Panc1 (cell line): ENCODE data around the gene ETF1. TPM values are rescaled to one million over a fixed set of nuclear protein-coding genes. Genes with fewer than 3 reads are reported as not detected.

Experiments used
- ATAC-seq: fragments of 200-7000 bp; cut with Tn5 transposase; 2 replicates; pipeline ENCODE4 v1.9.1; 2020; ENCODE audit warnings: mild to moderate bottlenecking, moderate library complexity
- BruUV-seq: library from RNA; stranded (reverse); fragments of 400-500 nt; replicated peaks from 2 replicates; lab custom pipeline; 2021; lab: Mats Ljungman, UMichigan
- CTCF ChIA-PET: fragments of 300-600 bp; sonication (Branson Sonifier 250); formaldehyde crosslinking; loops from one replicate; lab custom pipeline; 2022; ENCODE audit warnings: antibody characterized with exemption; lab: Charles Lee
- POLR2A ChIA-PET: fragments of 300-600 bp; sonication (Branson Sonifier 250); formaldehyde crosslinking; loops from one replicate; lab custom pipeline; 2022; ENCODE audit warnings: antibody characterized with exemption; lab: Charles Lee
- DNase-seq: peaks from one replicate; pipeline ENCODE4 v3.0.0-alpha.2; 2010; ENCODE audit warnings: low read depth, low spot score
- H3K27ac ChIP-seq: 2 replicates; pipeline ENCODE4 v1.5.1; 2011; ENCODE audit warnings: mild to moderate bottlenecking, low read length, inconsistent platforms
- H3K27me3 ChIP-seq: fragments of 200-500 bp; sonication (Bioruptor generic); 2 replicates; pipeline ENCODE4 v1.6.0; 2014; ENCODE audit warnings: low read length, inconsistent platforms; ENCODE audit not compliant: control insufficient read depth, insufficient read depth
- H3K36me3 ChIP-seq: fragments of 200-500 bp; sonication (Bioruptor generic); 2 replicates; pipeline ENCODE4 v1.5.1; 2014; ENCODE audit warnings: inconsistent platforms, mild to moderate bottlenecking, low read length, moderate library complexity; ENCODE audit not compliant: control insufficient read depth, insufficient read depth
- H3K4me1 ChIP-seq: 2 replicates; pipeline ENCODE4 v1.5.1; 2011; ENCODE audit warnings: inconsistent platforms, mild to moderate bottlenecking, low read length, moderate library complexity; ENCODE audit not compliant: control insufficient read depth, insufficient read depth
- H3K4me3 ChIP-seq, 2 experiments: 2 replicates each; pipeline ENCODE4 v1.5.1; 2011 to 2012; ENCODE audit warnings: low read depth in 2 of 2, low read length in 2 of 2, mild to moderate bottlenecking in 2 of 2, inconsistent platforms in 1 of 2, moderate library complexity in 1 of 2
- H3K9me3 ChIP-seq: fragments of 200-500 bp; sonication (Bioruptor generic); 2 replicates; pipeline ENCODE4 v1.5.1; 2014; ENCODE audit warnings: low read depth, mild to moderate bottlenecking, inconsistent platforms, low read length, moderate library complexity; ENCODE audit not compliant: control insufficient read depth, insufficient read depth
- CTCF ChIP-seq: fragments of 450-650 bp; IDR thresholded peaks from 2 replicates; pipeline ENCODE4 v1.5.1; 2017; ENCODE audit warnings: mild to moderate bottlenecking
- POLR2AphosphoS5 ChIP-seq: IDR thresholded peaks from 2 replicates; pipeline ENCODE4 v1.6.1; 2012; ENCODE audit warnings: mild to moderate bottlenecking, low read depth, low read length, moderate library complexity
- SIN3A ChIP-seq: IDR thresholded peaks from 2 replicates; pipeline ENCODE4 v1.6.1; 2012; ENCODE audit warnings: low read depth, mild to moderate bottlenecking, low read length, moderate library complexity, borderline replicate concordance; ENCODE audit not compliant: insufficient read depth
- TCF7L2 ChIP-seq: IDR thresholded peaks from 2 replicates; pipeline ENCODE4 v1.6.1; 2011; ENCODE audit warnings: mild to moderate bottlenecking, low read depth, low read length, inconsistent platforms
- in situ Hi-C: cut with HindIII; loops from 2 replicates; pipeline ENCODE4 v1.10.0; 2016; ENCODE audit warnings: low sequenced_read_pairs, low pct_unique_long_range_greater_than_20kb
- intact Hi-C: fragments of 100-400 bp; cut with micrococcal nuclease; formaldehyde crosslinking; loops from one replicate; pipeline ENCODE4 v1.10.0; 2022; ENCODE audit not compliant: unreplicated experiment
- total RNA-seq: library from RNA; stranded (reverse); gene quantifications from one replicate; pipeline ENCODE4 v1.2.1, GENCODE V29; 2021; ENCODE audit not compliant: unreplicated experiment
- TF ChIP-seq, protein P1 (sequence below), 2 experiments: IDR thresholded peaks; 2 replicates each; pipeline ENCODE4 v1.6.1; 2011 to 2012; ENCODE audit warnings: low read depth in 2 of 2, control low read depth in 1 of 2, low read length in 1 of 2, mild to moderate bottlenecking in 1 of 2, moderate library complexity in 1 of 2; ENCODE audit not compliant: insufficient read depth in 1 of 2

ETF1 gene
- total RNA-seq, 1 experiment from 2014 or later: 168 TPM

GRCh38 chr5:138488481-138488945 is 54.5 kb downstream of the ETF1 start:
- Histone ChIP-seq H3K36me3 (no peaks in the 10 kb centered on the region), H3K4me1 (peaks cover 4% of the 10 kb centered on the region; the same call in 1 of the 2 replicates), H3K27me3 (no peaks in the 10 kb centered on the region), H3K9me3 (no peaks in the 10 kb centered on the region), H3K4me3 (no peak overlapping the region), H3K27ac (no peak overlapping the region)
- CTCF ChIA-PET: no interaction called here
- in situ Hi-C loops: no loop called here
- intact Hi-C loops: no loop called here
- POLR2A ChIA-PET: no interaction called here
- ATAC-seq (no peak), DNase-seq (no peak)
- BruUV-seq: no TSS peak
- TF ChIP-seq, protein P1, sequence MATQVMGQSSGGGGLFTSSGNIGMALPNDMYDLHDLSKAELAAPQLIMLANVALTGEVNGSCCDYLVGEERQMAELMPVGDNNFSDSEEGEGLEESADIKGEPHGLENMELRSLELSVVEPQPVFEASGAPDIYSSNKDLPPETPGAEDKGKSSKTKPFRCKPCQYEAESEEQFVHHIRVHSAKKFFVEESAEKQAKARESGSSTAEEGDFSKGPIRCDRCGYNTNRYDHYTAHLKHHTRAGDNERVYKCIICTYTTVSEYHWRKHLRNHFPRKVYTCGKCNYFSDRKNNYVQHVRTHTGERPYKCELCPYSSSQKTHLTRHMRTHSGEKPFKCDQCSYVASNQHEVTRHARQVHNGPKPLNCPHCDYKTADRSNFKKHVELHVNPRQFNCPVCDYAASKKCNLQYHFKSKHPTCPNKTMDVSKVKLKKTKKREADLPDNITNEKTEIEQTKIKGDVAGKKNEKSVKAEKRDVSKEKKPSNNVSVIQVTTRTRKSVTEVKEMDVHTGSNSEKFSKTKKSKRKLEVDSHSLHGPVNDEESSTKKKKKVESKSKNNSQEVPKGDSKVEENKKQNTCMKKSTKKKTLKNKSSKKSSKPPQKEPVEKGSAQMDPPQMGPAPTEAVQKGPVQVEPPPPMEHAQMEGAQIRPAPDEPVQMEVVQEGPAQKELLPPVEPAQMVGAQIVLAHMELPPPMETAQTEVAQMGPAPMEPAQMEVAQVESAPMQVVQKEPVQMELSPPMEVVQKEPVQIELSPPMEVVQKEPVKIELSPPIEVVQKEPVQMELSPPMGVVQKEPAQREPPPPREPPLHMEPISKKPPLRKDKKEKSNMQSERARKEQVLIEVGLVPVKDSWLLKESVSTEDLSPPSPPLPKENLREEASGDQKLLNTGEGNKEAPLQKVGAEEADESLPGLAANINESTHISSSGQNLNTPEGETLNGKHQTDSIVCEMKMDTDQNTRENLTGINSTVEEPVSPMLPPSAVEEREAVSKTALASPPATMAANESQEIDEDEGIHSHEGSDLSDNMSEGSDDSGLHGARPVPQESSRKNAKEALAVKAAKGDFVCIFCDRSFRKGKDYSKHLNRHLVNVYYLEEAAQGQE (IDR thresholded peaks at IDR 0.05; ENCODE audit: insufficient read depth in 1 of 2, low read depth in 2 of 2, low read length in 1 of 2): no peak
- TF ChIP-seq CTCF: no peak
- no peak for TF ChIP-seq TCF7L2
- TF ChIP-seq POLR2AphosphoS5: no peak
- no peak for TF ChIP-seq SIN3A

DNA sequence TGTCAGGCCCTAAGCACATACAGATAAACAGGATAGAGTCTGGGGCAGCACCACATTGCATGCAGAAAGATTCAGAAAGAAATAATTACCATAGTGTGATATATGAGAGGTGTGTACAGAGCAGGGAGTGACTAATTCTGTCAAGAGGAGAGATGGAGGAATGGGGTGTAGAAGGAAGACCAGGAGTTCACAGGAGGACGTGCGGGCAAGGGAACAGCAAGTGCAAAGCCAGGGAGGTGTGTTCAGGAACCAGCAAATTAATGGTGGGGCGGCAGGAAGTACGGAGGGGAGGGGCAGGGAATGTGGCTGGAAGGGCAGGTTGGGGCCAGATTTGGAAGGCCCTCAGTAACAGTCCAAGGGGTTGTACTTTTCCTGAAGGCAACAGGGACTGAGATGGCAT is 60.4 kb downstream of the ETF1 start:
- no peaks in the 10 kb centered on the region for H3K36me3 ChIP-seq
- no peak overlapping the region for H3K27ac ChIP-seq
- ChIA-PET CTCF (no interaction called here), POLR2A (no interaction called here)
- intact Hi-C loops: no loop called here
- no peak overlapping the region for H3K4me3 ChIP-seq
- TF ChIP-seq CTCF (no peak), POLR2AphosphoS5 (no peak), TCF7L2 (no peak), SIN3A (no peak)
- TF ChIP-seq, protein P1 (IDR thresholded peaks at IDR 0.05; ENCODE audit: insufficient read depth in 1 of 2, low read depth in 2 of 2, low read length in 1 of 2): no peak
- H3K4me1 ChIP-seq: no peaks in the 10 kb centered on the region
- no peaks in the 10 kb centered on the region for H3K27me3 ChIP-seq
- no peaks in the 10 kb centered on the region for H3K9me3 ChIP-seq
- BruUV-seq: no TSS peak
- in situ Hi-C loops: no loop called here
- ATAC-seq (no peak), DNase-seq (no peak)
